RWPE2 (cell line): Measurements from ENCODE around the gene SMAD9.

Source experiments
- ATAC-seq: fragments of 200-7000 bp; cut with Tn5 transposase; 3 replicates; pipeline ENCODE4 v1.9.1; 2021; ENCODE audit warnings: low read depth
- DNase-seq: peaks from one replicate; pipeline ENCODE4 v3.0.0-alpha.2; 2020; ENCODE audit warnings: low spot score
- H3K27ac ChIP-seq: fragments of 450-650 bp; 2 replicates; pipeline ENCODE4 v1.5.1; 2017; ENCODE audit warnings: mild to moderate bottlenecking; ENCODE audit not compliant: poor library complexity, severe bottlenecking
- H3K27me3 ChIP-seq: fragments of 250-450 bp; sonication (Bioruptor Pico); 2 replicates; pipeline ENCODE4 v1.5.1; 2021; ENCODE audit warnings: mild to moderate bottlenecking, moderate library complexity; ENCODE audit not compliant: insufficient read depth, poor library complexity, severe bottlenecking
- H3K36me3 ChIP-seq: fragments of 250-450 bp; sonication (Bioruptor Pico); 2 replicates; pipeline ENCODE4 v1.5.1; 2020; ENCODE audit warnings: low read depth, mild to moderate bottlenecking, moderate library complexity
- H3K4me1 ChIP-seq: fragments of 250-450 bp; sonication (Bioruptor Pico); 2 replicates; pipeline ENCODE4 v1.5.1; 2021; ENCODE audit warnings: mild to moderate bottlenecking, moderate library complexity; ENCODE audit not compliant: insufficient read depth, poor library complexity, severe bottlenecking
- H3K4me3 ChIP-seq: fragments of 250-450 bp; sonication (Bioruptor Pico); 2 replicates; pipeline ENCODE4 v1.5.1; 2021; ENCODE audit warnings: mild to moderate bottlenecking, moderate library complexity; ENCODE audit not compliant: severe bottlenecking
- H3K9me3 ChIP-seq: fragments of 250-450 bp; sonication (Bioruptor Pico); 2 replicates; pipeline ENCODE4 v1.5.1; 2021; ENCODE audit warnings: mild to moderate bottlenecking, moderate library complexity; ENCODE audit not compliant: severe bottlenecking
- CTCF ChIP-seq: fragments of 450-650 bp; IDR thresholded peaks from one replicate; pipeline ENCODE4 v1.5.1; 2017; ENCODE audit warnings: mild to moderate bottlenecking, moderate library complexity; ENCODE audit not compliant: poor library complexity, severe bottlenecking

Gene SMAD9

DNA sequence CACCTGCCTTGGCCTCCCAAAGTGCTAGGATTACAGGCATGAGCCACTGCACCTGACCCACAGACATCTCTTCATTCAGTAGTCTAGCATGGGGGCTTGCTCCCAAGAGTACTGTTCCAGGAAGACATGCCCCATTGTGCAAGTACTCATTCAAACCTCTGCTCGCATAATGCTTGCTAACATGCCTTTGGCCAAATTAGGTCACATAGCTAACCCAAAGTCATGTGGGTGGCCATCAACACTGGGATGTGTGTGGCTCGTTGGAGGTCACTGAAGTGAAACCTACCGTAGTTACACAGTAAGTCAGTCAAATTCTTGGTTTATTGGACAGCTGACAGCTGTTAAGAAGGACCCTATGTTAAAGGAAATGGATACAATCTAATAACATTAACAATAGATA is 80.8 kb downstream of the SMAD9 start:
- ATAC-seq (no peak), DNase-seq (no peak)
- Histone ChIP-seq H3K36me3 (peaks cover under 1% of the 10 kb centered on the region; the same call in 1 of the 2 replicates), H3K4me1 (no peaks in the 10 kb centered on the region), H3K9me3 (no peaks in the 10 kb centered on the region), H3K27ac (no peak overlapping the region), H3K4me3 (no peak overlapping the region), H3K27me3 (no peaks in the 10 kb centered on the region)
- no peak for TF ChIP-seq CTCF

DNA sequence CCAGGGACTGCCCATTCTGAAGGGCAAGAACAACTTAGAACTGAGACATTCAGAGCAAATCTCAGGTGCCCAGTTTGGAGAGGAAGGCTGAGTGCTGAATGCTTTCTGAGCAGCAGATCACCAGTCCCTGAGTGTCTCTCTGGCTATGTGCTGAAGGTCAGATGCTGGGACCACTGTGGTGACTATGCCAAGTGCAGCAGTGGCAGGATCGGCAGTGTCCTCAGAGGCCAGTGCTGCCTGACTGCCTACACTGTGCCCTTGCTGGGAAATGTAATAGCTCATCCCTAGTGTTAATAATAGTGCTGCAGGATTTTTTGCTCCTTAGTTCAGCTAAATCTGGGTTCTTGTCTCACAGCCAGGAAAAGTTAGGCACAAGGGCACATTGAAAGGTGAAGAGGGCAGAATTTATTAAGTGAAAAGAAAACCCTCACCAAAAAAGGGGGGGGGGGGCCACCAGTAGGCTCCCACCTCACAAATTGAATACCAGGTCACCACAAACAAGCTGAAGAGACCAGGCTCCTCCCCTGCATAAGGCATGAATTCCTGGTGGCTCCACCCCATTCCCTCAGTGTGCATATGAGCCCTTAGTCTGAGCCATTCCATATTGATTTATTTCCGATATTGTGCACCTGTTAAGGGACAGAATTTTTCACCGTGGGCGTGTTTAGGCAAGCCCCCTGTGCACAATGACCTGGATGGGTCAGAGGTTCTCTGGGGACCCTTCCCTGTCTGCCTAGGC is 82.5 kb downstream of the SMAD9 start:
- H3K36me3 ChIP-seq: peaks cover 6% of the 10 kb centered on the region; the same call in 1 of the 2 replicates
- H3K27me3 ChIP-seq: no peaks in the 10 kb centered on the region
- no peak for TF ChIP-seq CTCF
- no peak for ATAC-seq
- H3K4me3 ChIP-seq: no peak overlapping the region
- no peaks in the 10 kb centered on the region for H3K9me3 ChIP-seq
- no peaks in the 10 kb centered on the region for H3K4me1 ChIP-seq
- DNase-seq: no peak
- no peak overlapping the region for H3K27ac ChIP-seq

- Histone ChIP-seq H3K27ac (no peak overlapping the region), H3K9me3 (no peaks in the 10 kb centered on the region), H3K36me3 (peaks cover 13% of the 10 kb centered on the region; the same call in 1 of the 2 replicates), H3K27me3 (no peaks in the 10 kb centered on the region), H3K4me1 (no peaks in the 10 kb centered on the region), H3K4me3 (no peak overlapping the region)
- ATAC-seq (no peak), DNase-seq (no peak)
- no peak for TF ChIP-seq CTCF
Observed at GRCh38 chr13:36834299-36834698, 85.7 kb downstream of the SMAD9 start.

DNA sequence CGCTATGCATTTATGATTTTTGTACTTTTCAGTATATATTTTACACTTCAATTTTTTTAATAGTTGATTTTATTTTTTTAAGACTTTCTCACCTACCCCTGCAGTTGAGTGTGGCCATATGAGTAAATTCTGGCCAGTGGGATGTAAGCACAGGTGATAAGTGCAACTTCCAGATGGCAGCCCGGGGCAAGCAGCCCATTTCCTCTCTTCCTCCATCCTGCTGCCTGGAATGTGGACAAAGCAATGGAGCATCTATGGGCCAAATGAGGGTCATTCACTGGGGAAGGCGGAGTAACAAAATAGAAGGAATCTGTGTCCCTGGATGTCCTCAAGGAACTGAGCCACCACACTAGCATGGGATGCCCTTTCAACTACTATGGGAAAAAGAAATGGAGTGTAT is 88.7 kb downstream of the SMAD9 start:
- H3K4me1 ChIP-seq: no peaks in the 10 kb centered on the region
- DNase-seq (no peak), ATAC-seq (no peak)
- H3K27me3 ChIP-seq: no peaks in the 10 kb centered on the region
- no peak for TF ChIP-seq CTCF
- H3K9me3 ChIP-seq: no peaks in the 10 kb centered on the region
- no peak overlapping the region for H3K27ac ChIP-seq
- peaks cover 33% of the 10 kb centered on the region for H3K36me3 ChIP-seq
- no peak overlapping the region for H3K4me3 ChIP-seq

GRCh38 chr13:36829753-36830152 is 90.3 kb downstream of the SMAD9 start:
- H3K27me3 ChIP-seq: no peaks in the 10 kb centered on the region
- no peak for TF ChIP-seq CTCF
- ATAC-seq (no peak), DNase-seq (no peak)
- no peak overlapping the region for H3K4me3 ChIP-seq
- no peak overlapping the region for H3K27ac ChIP-seq
- H3K9me3 ChIP-seq: no peaks in the 10 kb centered on the region
- H3K4me1 ChIP-seq: no peaks in the 10 kb centered on the region
- peaks cover 46% of the 10 kb centered on the region for H3K36me3 ChIP-seq
